ENCODE measurements around the gene TSBP1. TPM values are rescaled to one million over a fixed set of nuclear protein-coding genes. Genes with fewer than 3 reads are reported as not detected.

The TSBP1 gene
- total and polyA plus RNA-seq, 2 of the 13 experiments (the other 11 are each of a cell fraction or from before 2014, with no cell fraction given), result not detected

GRCh38 chr6:32244946-32245398, 126.7 kb downstream of the TSBP1 start (continued):
- TF ChIP-seq RNF219 (CRISPR knock-in tag; IDR thresholded peaks at IDR 0.05) (no peak), ZSCAN9 (CRISPR knock-in tag; IDR thresholded peaks at IDR 0.05; ENCODE audit: borderline replicate concordance) (no peak), ZNF652 (CRISPR knock-in tag; IDR thresholded peaks at IDR 0.05; ENCODE audit: borderline replicate concordance, low read depth) (no peak), ZNF138 (CRISPR knock-in tag; IDR thresholded peaks at IDR 0.05; ENCODE audit: low read depth) (no peak), ZNF350 (CRISPR knock-in tag; IDR thresholded peaks at IDR 0.05; ENCODE audit: borderline replicate concordance, low read depth) (peak; percentile 35; the same call in 1 of the 2 replicates), ARID5B (CRISPR knock-in tag; IDR thresholded peaks at IDR 0.05) (peak; percentile 21; the same call in 1 of the 2 replicates), HMGXB4 (CRISPR knock-in tag; IDR thresholded peaks at IDR 0.05; ENCODE audit: borderline replicate concordance in 1 of 2, low read depth in 1 of 2) (peak; percentile 29 to 51; a peak in 2 of 4 replicates), THAP11 (CRISPR knock-in tag; IDR thresholded peaks at IDR 0.05) (0 out of 2 replicates have a peak, but pooled peaks have one; percentile 28), CAMTA2 (CRISPR knock-in tag; IDR thresholded peaks at IDR 0.05; ENCODE audit: borderline replicate concordance) (no peak), ISL2 (CRISPR knock-in tag; IDR thresholded peaks at IDR 0.05) (no peak), ERF (CRISPR knock-in tag; IDR thresholded peaks at IDR 0.05) (peak; percentile 23; the same call in 1 of the 2 replicates), ZNF724P (CRISPR knock-in tag; IDR thresholded peaks at IDR 0.05; ENCODE audit: borderline replicate concordance) (no peak), DRAP1 (CRISPR knock-in tag; IDR thresholded peaks at IDR 0.05) (no peak), HDAC1 (CRISPR knock-in tag; IDR thresholded peaks at IDR 0.05) (no peak), MAF1 (CRISPR knock-in tag; IDR thresholded peaks at IDR 0.05; ENCODE audit: borderline replicate concordance) (no peak)
- TF ChIP-seq, protein P1, sequence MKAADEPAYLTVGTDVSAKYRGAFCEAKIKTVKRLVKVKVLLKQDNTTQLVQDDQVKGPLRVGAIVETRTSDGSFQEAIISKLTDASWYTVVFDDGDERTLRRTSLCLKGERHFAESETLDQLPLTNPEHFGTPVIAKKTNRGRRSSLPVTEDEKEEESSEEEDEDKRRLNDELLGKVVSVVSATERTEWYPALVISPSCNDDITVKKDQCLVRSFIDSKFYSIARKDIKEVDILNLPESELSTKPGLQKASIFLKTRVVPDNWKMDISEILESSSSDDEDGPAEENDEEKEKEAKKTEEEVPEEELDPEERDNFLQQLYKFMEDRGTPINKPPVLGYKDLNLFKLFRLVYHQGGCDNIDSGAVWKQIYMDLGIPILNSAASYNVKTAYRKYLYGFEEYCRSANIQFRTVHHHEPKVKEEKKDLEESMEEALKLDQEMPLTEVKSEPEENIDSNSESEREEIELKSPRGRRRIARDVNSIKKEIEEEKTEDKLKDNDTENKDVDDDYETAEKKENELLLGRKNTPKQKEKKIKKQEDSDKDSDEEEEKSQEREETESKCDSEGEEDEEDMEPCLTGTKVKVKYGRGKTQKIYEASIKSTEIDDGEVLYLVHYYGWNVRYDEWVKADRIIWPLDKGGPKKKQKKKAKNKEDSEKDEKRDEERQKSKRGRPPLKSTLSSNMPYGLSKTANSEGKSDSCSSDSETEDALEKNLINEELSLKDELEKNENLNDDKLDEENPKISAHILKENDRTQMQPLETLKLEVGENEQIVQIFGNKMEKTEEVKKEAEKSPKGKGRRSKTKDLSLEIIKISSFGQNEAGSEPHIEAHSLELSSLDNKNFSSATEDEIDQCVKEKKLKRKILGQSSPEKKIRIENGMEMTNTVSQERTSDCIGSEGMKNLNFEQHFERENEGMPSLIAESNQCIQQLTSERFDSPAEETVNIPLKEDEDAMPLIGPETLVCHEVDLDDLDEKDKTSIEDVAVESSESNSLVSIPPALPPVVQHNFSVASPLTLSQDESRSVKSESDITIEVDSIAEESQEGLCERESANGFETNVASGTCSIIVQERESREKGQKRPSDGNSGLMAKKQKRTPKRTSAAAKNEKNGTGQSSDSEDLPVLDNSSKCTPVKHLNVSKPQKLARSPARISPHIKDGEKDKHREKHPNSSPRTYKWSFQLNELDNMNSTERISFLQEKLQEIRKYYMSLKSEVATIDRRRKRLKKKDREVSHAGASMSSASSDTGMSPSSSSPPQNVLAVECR (CRISPR knock-in tag; IDR thresholded peaks at IDR 0.05; ENCODE audit: borderline replicate concordance), result no peak

Measured in HepG2 (cell line).